Breast epithelium (tissue), 3 donors: ENCODE results near the gene FYB1.

Experiments used
- CTCF ChIP-seq, 3 donors: fragments of 450-650 bp; IDR thresholded peaks; one replicate each; pipeline ENCODE4 v1.5.1; 2016 to 2017; ENCODE audit warnings: antibody characterized with exemption in 3 of 3, mild to moderate bottlenecking in 3 of 3, moderate library complexity in 3 of 3
- POLR2A ChIP-seq: fragments of 450-650 bp; IDR thresholded peaks from one replicate; pipeline ENCODE4 v1.6.1; 2016; ENCODE audit warnings: antibody characterized with exemption, mild to moderate bottlenecking, moderate library complexity

- TF ChIP-seq CTCF (IDR thresholded peaks at IDR 0.05), result no peak
- TF ChIP-seq POLR2A, result no peak
Observed at GRCh38 chr5:39220280-39221030, 1.1 kb upstream of the FYB1 start.
